NT2/D1 (cell line): ENCODE measurements around the gene CIBAR2.

Experiments
- YY1 ChIP-seq: IDR thresholded peaks from 2 replicates; pipeline ENCODE4 v1.6.1; 2011; ENCODE audit not compliant: insufficient read length, insufficient read depth
- ZNF274 ChIP-seq: IDR thresholded peaks from 2 replicates; pipeline ENCODE4 v1.6.1; 2011; ENCODE audit warnings: mild to moderate bottlenecking, low read depth, low read length

DNA sequence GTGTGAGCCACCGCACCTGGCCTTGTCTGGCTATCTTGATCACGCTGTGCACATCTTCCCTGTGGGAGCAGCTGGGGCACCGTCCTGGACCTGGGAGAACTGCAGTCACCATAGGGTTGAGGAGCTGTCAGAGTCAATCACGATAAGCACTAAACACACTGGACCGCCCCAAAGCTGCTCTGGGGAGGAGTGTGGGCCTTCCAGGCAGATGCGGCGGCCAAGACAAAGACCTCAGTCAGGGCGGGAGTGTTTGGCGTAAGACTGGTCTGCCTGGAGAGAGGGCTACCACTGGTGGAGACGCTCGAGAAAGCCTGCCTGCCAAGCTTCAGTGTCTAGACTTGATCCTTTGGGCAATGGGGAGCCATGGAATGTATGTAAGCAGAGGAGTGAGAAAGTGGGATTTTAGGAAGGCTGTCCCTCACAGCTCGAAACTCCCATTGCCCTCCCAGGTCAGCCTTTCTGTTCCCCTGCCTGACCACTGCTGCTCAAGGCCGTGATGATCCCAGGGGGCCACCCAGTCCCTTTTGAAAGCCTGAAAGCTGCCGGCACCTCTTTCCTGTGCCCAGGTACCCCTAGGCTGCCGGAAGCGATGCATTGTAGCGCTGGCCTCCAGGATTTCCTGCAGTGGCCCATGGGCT is 29.3 kb upstream of the CIBAR2 start:
- TF ChIP-seq ZNF274: no peak
- TF ChIP-seq YY1: no peak
